Endothelial cell (in vitro differentiated cells): Measurements from ENCODE around the gene TCAIM. TPM values are rescaled to one million over a fixed set of nuclear protein-coding genes. Genes with fewer than 3 reads are reported as not detected.

Experiments used
- DNase-seq: peaks from one replicate; pipeline ENCODE4 v3.0.0; 2021; ENCODE audit warnings: low spot score
- H3K27ac Mint-ChIP-seq: one replicate; pipeline ENCODE4 v1.8.0; 2021; ENCODE audit warnings: mixed read lengths, inconsistent platforms; ENCODE audit not compliant: unreplicated experiment
- H3K27me3 Mint-ChIP-seq: one replicate; pipeline ENCODE4 v1.8.0; 2021; ENCODE audit warnings: mild to moderate bottlenecking, moderate library complexity, mixed read lengths, inconsistent platforms; ENCODE audit not compliant: unreplicated experiment
- H3K36me3 Mint-ChIP-seq: one replicate; pipeline ENCODE4 v1.8.0; 2021; ENCODE audit warnings: mild to moderate bottlenecking, low read depth, mixed read lengths, inconsistent platforms; ENCODE audit not compliant: unreplicated experiment
- H3K4me1 Mint-ChIP-seq: one replicate; pipeline ENCODE4 v1.8.0; 2021; ENCODE audit warnings: mild to moderate bottlenecking, mixed read lengths, inconsistent platforms; ENCODE audit not compliant: unreplicated experiment
- H3K4me3 Mint-ChIP-seq: one replicate; pipeline ENCODE4 v1.8.0; 2021; ENCODE audit warnings: mild to moderate bottlenecking, mixed read lengths, inconsistent platforms; ENCODE audit not compliant: unreplicated experiment
- H3K9me3 Mint-ChIP-seq: one replicate; pipeline ENCODE4 v1.8.0; 2021; ENCODE audit warnings: mixed read lengths, inconsistent platforms; ENCODE audit not compliant: unreplicated experiment
- CTCF ChIP-seq: fragments of 200-600 bp; sonication (generic); IDR thresholded peaks from one replicate; pipeline ENCODE4 v1.5.0; 2021; ENCODE audit warnings: antibody characterized with exemption; ENCODE audit not compliant: unreplicated experiment
- total RNA-seq: library from RNA; stranded (reverse); fragmentation: NEBNext Ultra II Directional; extraction: Animal tissue kit (Norgen Biotek cat#: 25700); gene quantifications from one replicate; pipeline ENCODE4 v1.2.1, GENCODE V29; 2021; ENCODE audit not compliant: unreplicated experiment

TCAIM gene
- total RNA-seq, 1 donor from 2014 or later, result 20.5 TPM

GRCh38 chr3:44411031-44411645 is 72.6 kb downstream of the TCAIM start:
- no peak for DNase-seq
- Mint-ChIP-seq H3K9me3 (no peaks in the 10 kb centered on the region), H3K27ac (no peak overlapping the region), H3K4me1 (peaks cover 2% of the 10 kb centered on the region), H3K36me3 (no peaks in the 10 kb centered on the region), H3K27me3 (peaks cover 3% of the 10 kb centered on the region), H3K4me3 (no peak overlapping the region)
- no peak for TF ChIP-seq CTCF

- TF ChIP-seq CTCF, result no peak
- Mint-ChIP-seq H3K27me3 (peaks cover 3% of the 10 kb centered on the region), H3K27ac (no peak overlapping the region), H3K9me3 (no peaks in the 10 kb centered on the region), H3K4me1 (peaks cover 2% of the 10 kb centered on the region), H3K4me3 (no peak overlapping the region), H3K36me3 (no peaks in the 10 kb centered on the region)
- DNase-seq, result no peak
These were observed 73.8 kb downstream of the TCAIM start for GRCh38 chr3:44412365-44412764.

GRCh38 chr3:44414517-44415090 is 76.0 kb downstream of the TCAIM start:
- Mint-ChIP-seq H3K27ac (no peak overlapping the region), H3K36me3 (peaks cover 9% of the 10 kb centered on the region), H3K27me3 (peaks cover 11% of the 10 kb centered on the region), H3K4me1 (peaks cover 2% of the 10 kb centered on the region), H3K9me3 (no peaks in the 10 kb centered on the region), H3K4me3 (no peak overlapping the region)
- no peak for DNase-seq
- no peak for TF ChIP-seq CTCF

- H3K27ac Mint-ChIP-seq, result no peak overlapping the region
- no peak for DNase-seq
- H3K27me3 Mint-ChIP-seq, result peaks cover 11% of the 10 kb centered on the region
- peaks cover 2% of the 10 kb centered on the region for H3K4me1 Mint-ChIP-seq
- H3K4me3 Mint-ChIP-seq, result no peak overlapping the region
- H3K9me3 Mint-ChIP-seq, result no peaks in the 10 kb centered on the region
- no peak for TF ChIP-seq CTCF
- H3K36me3 Mint-ChIP-seq, result peaks cover 9% of the 10 kb centered on the region
These were observed 76.9 kb downstream of the TCAIM start for GRCh38 chr3:44415421-44415820.
